DOHH2 (cell line): ENCODE results near the gene CBL.

Experiments
- EZH2phosphoT487 ChIP-seq: fragments of 200-600 bp; sonication (generic); IDR thresholded peaks from 2 replicates; pipeline ENCODE4 v1.6.1; 2017; ENCODE audit warnings: borderline replicate concordance, mild to moderate bottlenecking, antibody characterized with exemption, low read length, moderate library complexity, mixed read lengths
- TF ChIP-seq, protein P1 (sequence below): fragments of 200-600 bp; sonication (generic); IDR thresholded peaks from one replicate; pipeline ENCODE4 v1.5.1; 2014; ENCODE audit warnings: antibody characterized with exemption, mild to moderate bottlenecking, low read depth, low read length; ENCODE audit not compliant: poor library complexity, severe bottlenecking

DNA sequence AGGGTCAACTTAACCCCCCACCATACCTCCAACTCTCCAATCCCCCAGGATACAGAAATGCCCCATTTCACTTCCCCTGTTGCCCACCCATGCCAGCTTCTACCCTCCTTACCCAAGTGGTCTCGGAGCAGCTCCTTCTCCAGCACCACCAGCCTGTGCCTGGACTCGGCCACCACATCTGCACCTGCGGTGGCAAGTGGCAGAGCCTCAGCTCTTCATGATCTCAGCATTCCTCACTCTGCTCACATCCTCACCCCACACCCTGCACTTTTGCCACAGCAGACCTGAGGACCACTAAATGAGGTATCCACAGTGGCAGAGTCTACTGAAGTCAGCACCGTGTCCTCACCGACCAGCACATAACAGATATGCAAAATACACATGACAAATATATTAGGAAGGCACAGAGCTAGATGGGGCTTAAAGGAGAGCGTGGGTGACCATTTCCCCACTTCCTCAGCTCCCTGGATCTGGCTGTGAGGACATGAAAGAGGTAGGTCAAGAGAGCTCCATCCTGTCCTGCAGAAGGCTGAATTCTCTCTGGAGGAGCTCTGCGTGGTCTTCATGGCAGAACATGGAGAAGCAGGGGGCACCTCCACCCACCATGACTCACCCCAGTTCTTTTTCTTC, 11.2 kb upstream of the CBL start:
- TF ChIP-seq EZH2phosphoT487, result no peak
- TF ChIP-seq, protein P1, sequence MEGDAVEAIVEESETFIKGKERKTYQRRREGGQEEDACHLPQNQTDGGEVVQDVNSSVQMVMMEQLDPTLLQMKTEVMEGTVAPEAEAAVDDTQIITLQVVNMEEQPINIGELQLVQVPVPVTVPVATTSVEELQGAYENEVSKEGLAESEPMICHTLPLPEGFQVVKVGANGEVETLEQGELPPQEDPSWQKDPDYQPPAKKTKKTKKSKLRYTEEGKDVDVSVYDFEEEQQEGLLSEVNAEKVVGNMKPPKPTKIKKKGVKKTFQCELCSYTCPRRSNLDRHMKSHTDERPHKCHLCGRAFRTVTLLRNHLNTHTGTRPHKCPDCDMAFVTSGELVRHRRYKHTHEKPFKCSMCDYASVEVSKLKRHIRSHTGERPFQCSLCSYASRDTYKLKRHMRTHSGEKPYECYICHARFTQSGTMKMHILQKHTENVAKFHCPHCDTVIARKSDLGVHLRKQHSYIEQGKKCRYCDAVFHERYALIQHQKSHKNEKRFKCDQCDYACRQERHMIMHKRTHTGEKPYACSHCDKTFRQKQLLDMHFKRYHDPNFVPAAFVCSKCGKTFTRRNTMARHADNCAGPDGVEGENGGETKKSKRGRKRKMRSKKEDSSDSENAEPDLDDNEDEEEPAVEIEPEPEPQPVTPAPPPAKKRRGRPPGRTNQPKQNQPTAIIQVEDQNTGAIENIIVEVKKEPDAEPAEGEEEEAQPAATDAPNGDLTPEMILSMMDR, result no peak
